Vagina (tissue), 2 donors: ENCODE results near the gene AEBP1. TPM values are rescaled to one million over a fixed set of nuclear protein-coding genes. Genes with fewer than 3 reads are reported as not detected.

Experiments used
- DNase-seq, 2 donors: peaks; one replicate each; pipeline ENCODE4 v3.0.0-alpha.2; 2017; ENCODE audit errors: extremely low spot score in 2 of 2
- H3K27ac ChIP-seq: fragments of 200-600 bp; sonication (generic); one replicate; pipeline ENCODE4 v1.5.1; 2019
- H3K27me3 ChIP-seq: fragments of 200-600 bp; sonication (generic); one replicate; pipeline ENCODE4 v1.5.1; 2019
- H3K36me3 ChIP-seq, 2 donors: fragments of 200-600 bp; sonication (generic); one replicate each; pipeline ENCODE4 v1.5.1; 2017 to 2019
- H3K4me1 ChIP-seq: fragments of 200-600 bp; sonication (generic); one replicate; pipeline ENCODE4 v1.5.1; 2019
- H3K4me3 ChIP-seq, 2 donors: fragments of 200-600 bp; sonication (generic); 1 replicate in 1 of 2; 2 replicates in 1 of 2; pipeline ENCODE4 v1.5.1; 2016 to 2019
- H3K9me3 ChIP-seq: fragments of 200-600 bp; sonication (generic); one replicate; pipeline ENCODE4 v1.5.1; 2019
- POLR2A ChIP-seq, 2 donors: fragments of 450-650 bp; IDR thresholded peaks; one replicate each; pipeline ENCODE4 v1.6.1; 2017; ENCODE audit warnings: antibody characterized with exemption in 2 of 2, mild to moderate bottlenecking in 2 of 2, moderate library complexity in 2 of 2
- POLR2AphosphoS5 ChIP-seq, 2 donors: sonication (generic); formaldehyde crosslinking; IDR thresholded peaks; one replicate each; pipeline ENCODE4 v1.9.0; 2017; ENCODE audit warnings: antibody characterized with exemption in 2 of 2, mild to moderate bottlenecking in 2 of 2, low read depth in 1 of 2; ENCODE audit not compliant: insufficient read depth in 1 of 2
- intact Hi-C: fragments of 100-400 bp; cut with DNase I; formaldehyde crosslinking; loops from one replicate; pipeline ENCODE4 v1.15.1; 2023
- total RNA-seq: library from RNA; depleted of rRNA; stranded (reverse); fragments of >200 nt; gene quantifications from one replicate; pipeline ENCODE4 v1.2.3, GENCODE V29; 2016
- TF ChIP-seq, protein P1 (sequence below), 3 experiments: fragments of 450-650 bp in 2 of 3; fragments of 200-600 bp in 1 of 3; sonication (generic) in 1 of 3; IDR thresholded peaks; one replicate each; pipeline ENCODE4 v1.5.1; 2017 to 2019; ENCODE audit warnings: antibody characterized with exemption in 3 of 3, mild to moderate bottlenecking in 2 of 3, moderate library complexity in 2 of 3

AEBP1 gene
- total RNA-seq, 1 donor from 2014 or later = 321 TPM

DNA sequence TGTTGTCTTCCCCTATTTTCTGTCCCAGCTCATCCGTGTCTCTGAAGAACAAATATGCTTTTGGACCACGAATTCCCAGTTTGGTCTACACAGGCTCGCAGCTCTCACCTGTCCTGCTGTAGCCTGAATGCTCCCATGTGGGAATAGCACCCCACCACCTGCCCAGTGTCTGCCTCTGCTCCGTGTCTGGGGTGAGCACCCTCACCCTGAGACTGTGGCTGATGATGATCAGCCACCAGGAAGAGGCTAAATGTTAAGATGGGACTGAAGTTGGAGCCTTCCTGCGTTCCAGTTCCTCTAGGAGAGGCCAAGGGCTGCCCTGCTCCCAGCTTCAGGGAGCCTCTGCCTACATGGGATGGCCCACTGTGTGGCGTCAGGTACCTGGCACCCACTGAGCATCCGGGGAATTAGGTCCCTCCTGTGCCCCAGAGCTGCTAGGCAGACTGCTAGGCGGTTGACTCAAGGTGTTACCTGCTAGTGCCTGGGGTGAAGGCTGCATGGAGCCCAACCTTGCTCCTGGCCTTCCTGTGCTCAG is 42.4 kb upstream of the AEBP1 start:
- Histone ChIP-seq H3K4me1 (peaks cover 23% of the 10 kb centered on the region), H3K4me3 (no peak overlapping the region), H3K36me3 (peaks cover 6 to 51% of the 10 kb centered on the region in 2 donors), H3K27ac (no peak overlapping the region), H3K27me3 (no peaks in the 10 kb centered on the region), H3K9me3 (no peaks in the 10 kb centered on the region)
- intact Hi-C loops = no loop called here
- no peak for DNase-seq
- no peak for TF ChIP-seq POLR2A (IDR thresholded peaks at IDR 0.05)
- TF ChIP-seq, protein P1, sequence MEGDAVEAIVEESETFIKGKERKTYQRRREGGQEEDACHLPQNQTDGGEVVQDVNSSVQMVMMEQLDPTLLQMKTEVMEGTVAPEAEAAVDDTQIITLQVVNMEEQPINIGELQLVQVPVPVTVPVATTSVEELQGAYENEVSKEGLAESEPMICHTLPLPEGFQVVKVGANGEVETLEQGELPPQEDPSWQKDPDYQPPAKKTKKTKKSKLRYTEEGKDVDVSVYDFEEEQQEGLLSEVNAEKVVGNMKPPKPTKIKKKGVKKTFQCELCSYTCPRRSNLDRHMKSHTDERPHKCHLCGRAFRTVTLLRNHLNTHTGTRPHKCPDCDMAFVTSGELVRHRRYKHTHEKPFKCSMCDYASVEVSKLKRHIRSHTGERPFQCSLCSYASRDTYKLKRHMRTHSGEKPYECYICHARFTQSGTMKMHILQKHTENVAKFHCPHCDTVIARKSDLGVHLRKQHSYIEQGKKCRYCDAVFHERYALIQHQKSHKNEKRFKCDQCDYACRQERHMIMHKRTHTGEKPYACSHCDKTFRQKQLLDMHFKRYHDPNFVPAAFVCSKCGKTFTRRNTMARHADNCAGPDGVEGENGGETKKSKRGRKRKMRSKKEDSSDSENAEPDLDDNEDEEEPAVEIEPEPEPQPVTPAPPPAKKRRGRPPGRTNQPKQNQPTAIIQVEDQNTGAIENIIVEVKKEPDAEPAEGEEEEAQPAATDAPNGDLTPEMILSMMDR (IDR thresholded peaks at IDR 0.05) = no peak

DNA sequence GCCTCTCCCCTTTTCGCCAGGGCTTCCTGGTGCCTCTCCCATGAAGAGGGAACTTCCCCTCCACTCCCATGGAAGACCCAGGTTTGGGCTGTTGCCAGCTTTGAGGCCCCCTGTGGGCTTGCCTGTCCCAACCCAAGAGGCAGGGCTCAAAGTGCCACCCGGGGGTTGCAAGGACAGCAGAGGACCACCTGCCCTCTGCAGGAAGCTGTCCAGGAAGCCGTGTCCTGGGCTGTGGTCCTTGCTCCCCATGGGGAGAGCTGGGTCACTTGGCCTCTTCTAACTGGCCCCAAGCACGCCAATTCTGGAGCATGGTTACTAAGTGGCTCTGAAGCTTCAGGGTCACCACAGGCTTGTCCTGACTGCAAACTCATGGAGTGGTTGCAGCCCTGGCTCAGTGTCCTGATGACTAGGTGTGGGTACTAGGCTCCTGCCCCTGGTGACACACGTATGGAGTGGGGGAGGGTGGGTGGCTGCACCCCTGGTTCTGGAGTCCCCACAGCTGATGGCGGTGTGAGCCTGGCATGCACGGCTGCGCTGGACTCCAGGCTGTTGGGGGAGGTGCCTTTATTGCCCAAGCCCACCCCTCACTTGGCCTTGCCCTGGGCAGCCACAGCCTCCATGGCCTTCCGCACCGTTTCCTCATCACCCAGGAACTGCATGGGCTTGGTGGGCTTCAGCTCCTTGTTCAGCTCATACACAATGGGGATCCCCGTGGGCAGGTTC is 41.8 kb upstream of the AEBP1 start:
- no peaks in the 10 kb centered on the region for H3K9me3 ChIP-seq
- H3K36me3 ChIP-seq = peaks cover 6 to 45% of the 10 kb centered on the region in 2 donors
- H3K4me3 ChIP-seq = no peak overlapping the region
- H3K4me1 ChIP-seq = peaks cover 23% of the 10 kb centered on the region
- TF ChIP-seq POLR2A (IDR thresholded peaks at IDR 0.05) (no peak), POLR2AphosphoS5 (IDR thresholded peaks at IDR 0.05; ENCODE audit: insufficient read depth in 1 of 2, low read depth in 1 of 2) (no peak)
- TF ChIP-seq, protein P1 (IDR thresholded peaks at IDR 0.05) = no peak
- no peak overlapping the region for H3K27ac ChIP-seq
- DNase-seq = no peak
- no peaks in the 10 kb centered on the region for H3K27me3 ChIP-seq
- intact Hi-C loops = no loop called here

DNA sequence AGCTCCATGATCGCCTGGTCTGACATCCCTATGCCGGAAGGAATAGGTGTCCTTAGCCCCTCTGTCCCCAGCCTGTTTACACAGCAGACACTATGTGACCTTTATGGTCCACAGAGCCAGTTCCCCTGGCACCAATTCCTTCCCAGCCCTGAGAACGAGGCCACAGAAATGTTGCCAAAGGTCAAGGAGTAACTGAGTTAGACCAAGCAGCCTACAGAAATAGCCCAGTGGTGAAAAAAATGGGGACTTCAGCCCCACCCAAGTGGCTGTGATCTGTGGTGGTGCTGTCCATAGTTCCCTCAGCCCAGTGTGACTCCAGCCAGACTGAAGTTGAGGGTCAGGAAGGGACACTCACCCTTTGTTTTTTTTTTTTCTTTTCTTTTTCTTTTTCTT is 41.2 kb upstream of the AEBP1 start:
- Histone ChIP-seq H3K36me3 (peaks cover 6 to 40% of the 10 kb centered on the region in 2 donors), H3K27me3 (no peaks in the 10 kb centered on the region), H3K9me3 (no peaks in the 10 kb centered on the region), H3K4me1 (peaks cover 23% of the 10 kb centered on the region), H3K27ac (no peak overlapping the region), H3K4me3 (no peak overlapping the region)
- intact Hi-C loops = no loop called here
- no peak for DNase-seq
- TF ChIP-seq POLR2A (IDR thresholded peaks at IDR 0.05) = no peak
- TF ChIP-seq, protein P1 (IDR thresholded peaks at IDR 0.05) = no peak
- no peak for TF ChIP-seq POLR2AphosphoS5 (IDR thresholded peaks at IDR 0.05; ENCODE audit: insufficient read depth in 1 of 2, low read depth in 1 of 2)

DNA sequence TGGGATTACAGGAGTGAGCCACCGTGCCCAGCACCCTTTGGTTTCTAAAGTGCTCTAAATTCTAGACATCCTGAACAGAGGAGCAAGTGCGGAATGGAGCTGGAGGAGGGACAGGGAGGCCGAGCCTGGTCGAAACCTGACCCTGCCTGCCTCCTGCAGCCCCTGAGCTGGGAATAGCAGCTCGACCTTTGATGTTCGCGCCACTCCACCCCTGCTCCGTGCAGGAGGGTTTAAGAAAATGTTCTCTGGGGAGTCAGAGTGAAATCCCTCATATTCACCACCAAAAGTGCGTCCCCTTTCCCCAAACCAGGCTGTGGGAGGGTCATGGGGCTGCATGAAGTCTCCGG is 40.6 kb upstream of the AEBP1 start:
- Histone ChIP-seq H3K4me1 (peaks cover 23% of the 10 kb centered on the region), H3K9me3 (no peaks in the 10 kb centered on the region), H3K27me3 (no peaks in the 10 kb centered on the region), H3K4me3 (no peak overlapping the region), H3K36me3 (peaks cover 3 to 33% of the 10 kb centered on the region in 2 donors), H3K27ac (no peak overlapping the region)
- DNase-seq = no peak
- TF ChIP-seq POLR2AphosphoS5 (IDR thresholded peaks at IDR 0.05; ENCODE audit: insufficient read depth in 1 of 2, low read depth in 1 of 2) = no peak
- TF ChIP-seq POLR2A (IDR thresholded peaks at IDR 0.05) = no peak
- TF ChIP-seq, protein P1 (IDR thresholded peaks at IDR 0.05) = no peak
- intact Hi-C loops = no loop called here

DNA sequence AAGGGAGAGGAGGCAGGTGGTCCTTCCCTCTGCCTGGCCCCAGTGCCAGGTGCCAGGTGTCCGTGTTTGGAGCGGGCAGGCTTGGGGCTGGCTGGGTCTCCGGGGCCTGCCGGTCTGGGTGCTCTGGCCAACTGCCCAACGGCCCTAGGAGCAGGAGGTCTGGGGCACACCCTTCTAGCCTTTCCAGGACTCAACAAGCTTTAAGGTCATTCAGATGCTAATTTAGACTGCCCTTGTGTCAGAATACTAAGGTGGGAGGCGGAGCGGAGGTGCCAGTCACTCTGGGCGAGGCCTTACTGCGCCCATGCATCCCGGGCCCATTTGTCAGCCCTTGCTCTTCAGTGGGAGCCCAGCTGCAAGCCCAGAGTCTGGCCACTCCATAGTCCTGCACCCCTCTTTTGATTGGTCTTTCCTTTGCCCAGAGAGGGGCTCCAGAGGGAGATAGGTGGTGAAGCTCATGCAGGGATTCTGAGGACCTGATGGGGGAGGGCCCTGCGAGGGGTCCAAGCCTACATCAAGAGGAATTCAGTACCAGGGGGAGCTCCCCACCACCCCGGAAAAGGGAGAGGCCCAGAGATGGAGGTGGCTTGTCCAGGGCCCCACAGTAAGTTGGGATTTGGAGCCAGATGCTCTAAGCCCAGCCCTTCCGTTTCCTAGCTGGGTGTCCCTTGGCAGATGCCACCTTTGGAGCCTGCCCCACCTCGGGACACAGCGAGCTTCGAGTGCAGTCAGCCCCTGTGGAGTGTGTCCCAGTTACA is 40.1 kb upstream of the AEBP1 start:
- Histone ChIP-seq H3K36me3 (peaks cover 2 to 28% of the 10 kb centered on the region in 2 donors), H3K4me3 (no peak overlapping the region), H3K9me3 (no peaks in the 10 kb centered on the region), H3K4me1 (peaks cover 23% of the 10 kb centered on the region), H3K27ac (no peak overlapping the region), H3K27me3 (no peaks in the 10 kb centered on the region)
- DNase-seq = no peak
- intact Hi-C loops = no loop called here
- TF ChIP-seq, protein P1 (IDR thresholded peaks at IDR 0.05) = no peak
- no peak for TF ChIP-seq POLR2A (IDR thresholded peaks at IDR 0.05)
- TF ChIP-seq POLR2AphosphoS5 (IDR thresholded peaks at IDR 0.05; ENCODE audit: insufficient read depth in 1 of 2, low read depth in 1 of 2) = no peak
